DMS114 treated with DMSO at 0.1 percent for 48 hours (cell line): ENCODE results near the gene APP.
"Not testable (repeated sequence)": the region's sequence is repeated elsewhere in the genome, so short reads cannot be mapped to it uniquely, and the experiment has no call there.

ENCODE experiments used
- DNase-seq: peaks from one replicate; lab custom pipeline; 2025; ENCODE audit not compliant: unreplicated experiment; lab: John Stamatoyannopoulos, UW

The APP gene

DNA sequence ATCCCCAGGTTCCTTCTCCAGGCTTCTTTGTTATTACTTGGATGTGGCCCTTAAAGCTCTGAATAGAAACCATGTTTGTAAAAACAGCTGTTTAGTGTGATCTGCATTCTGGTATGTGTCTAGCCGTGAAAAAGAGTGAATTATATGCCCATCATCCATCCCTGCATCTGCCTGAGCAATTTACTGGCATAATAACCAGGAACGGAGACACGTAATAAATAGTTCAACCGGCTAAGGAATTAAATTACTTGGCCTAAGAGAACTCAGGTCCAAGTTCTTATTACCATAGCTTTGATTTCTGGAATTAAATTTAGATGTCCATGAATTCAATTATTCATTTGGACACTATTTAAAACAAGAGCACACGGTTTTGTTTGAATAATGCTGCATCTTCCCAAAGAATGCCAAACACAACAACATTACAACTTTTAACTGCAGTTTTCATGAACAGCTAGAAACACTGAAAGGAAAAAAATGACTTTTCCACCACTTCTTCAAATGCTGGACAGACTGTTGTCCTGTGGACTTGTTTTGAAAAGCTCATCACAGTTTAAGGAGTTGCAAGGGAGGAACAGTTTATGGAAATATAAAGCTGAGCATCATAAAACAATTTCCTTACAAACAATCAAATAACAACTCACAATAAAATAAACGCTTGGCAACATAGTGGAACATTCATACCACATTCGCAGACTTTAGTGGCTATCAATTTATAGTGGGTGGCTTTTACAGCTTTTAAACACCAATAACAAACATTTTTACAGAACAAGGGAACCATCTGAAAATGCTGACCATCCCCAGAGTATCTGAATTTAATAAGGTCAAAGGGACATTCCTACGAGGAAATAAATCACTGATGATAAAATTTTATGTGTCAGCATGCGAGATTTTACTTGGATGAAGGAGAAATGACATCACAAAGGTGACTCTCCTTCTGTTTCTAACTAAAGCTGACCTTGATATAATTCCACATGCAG is 144.7 kb downstream of the APP start:
- no peak for DNase-seq

DNA sequence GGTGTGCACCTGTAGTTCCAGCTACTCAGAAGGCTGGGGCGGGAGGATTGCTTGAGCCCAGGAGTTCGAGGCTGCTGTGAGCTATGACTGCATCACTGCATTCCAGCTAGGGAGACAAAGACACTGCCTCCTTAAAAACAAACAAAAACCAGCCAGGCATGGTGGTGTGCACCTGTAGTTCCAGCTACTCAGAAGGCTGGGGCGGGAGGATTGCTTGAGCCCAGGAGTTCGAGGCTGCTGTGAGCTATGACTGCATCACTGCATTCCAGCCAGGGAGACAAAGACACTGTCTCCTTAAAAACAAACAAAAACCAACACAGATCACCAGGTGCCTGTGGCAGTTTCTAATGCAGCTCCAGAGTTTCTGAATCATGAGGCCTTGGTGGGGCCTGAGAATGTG is 147.2 kb downstream of the APP start:
- not testable (repeated sequence) for DNase-seq

DNA sequence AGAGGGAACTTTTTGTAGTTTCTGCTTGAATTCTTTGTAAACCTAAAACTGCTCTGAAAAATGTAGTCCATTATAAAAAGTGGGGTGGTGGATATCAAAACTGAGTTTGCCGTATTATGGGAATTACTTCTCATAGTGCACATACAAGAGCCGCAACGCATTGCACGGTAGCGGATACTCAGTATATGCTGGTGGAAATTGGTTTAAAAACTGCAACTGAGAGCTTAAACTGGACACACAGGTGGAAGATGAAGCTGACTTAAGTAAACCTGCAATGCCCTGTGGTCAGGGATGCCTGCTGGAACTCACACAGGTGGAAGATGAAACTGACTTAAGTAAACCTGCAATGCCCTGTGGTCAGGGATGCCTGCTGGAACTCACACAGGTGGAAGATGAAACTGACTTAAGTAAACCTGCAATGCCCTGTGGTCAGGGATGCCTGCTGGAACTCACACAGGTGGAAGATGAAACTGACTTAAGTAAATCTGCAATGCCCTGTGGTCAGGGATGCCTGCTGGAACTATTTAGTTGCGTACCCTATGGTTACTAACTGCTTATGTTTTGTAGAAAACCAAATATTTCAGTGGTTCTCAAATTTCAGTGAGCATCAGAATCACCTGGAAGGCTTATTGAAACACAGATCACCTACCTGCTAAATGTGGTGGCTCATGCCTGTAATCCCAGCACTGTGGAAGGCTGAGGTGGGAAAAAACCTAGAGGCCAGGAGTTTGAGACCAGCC is 147.8 kb downstream of the APP start:
- DNase-seq = not testable (repeated sequence)

DNA sequence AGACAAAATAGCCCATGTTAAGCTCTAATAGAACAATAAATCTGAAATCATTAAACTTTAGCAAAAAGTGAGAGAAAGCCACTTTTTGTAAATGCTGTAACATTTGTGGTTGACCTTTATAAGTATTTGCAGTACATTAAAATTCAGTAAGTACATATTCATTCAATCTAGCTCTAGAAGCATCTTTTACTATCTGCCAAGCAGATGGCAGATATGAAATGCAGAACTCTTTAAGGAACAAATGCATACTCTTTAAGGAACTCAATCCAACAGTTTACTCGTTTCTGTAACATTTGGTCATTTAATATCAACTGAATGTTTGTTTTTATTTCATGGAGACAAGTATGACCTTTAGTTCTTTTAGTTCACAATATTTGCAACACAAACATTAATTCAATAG is 150.1 kb downstream of the APP start:
- no peak for DNase-seq

DNA sequence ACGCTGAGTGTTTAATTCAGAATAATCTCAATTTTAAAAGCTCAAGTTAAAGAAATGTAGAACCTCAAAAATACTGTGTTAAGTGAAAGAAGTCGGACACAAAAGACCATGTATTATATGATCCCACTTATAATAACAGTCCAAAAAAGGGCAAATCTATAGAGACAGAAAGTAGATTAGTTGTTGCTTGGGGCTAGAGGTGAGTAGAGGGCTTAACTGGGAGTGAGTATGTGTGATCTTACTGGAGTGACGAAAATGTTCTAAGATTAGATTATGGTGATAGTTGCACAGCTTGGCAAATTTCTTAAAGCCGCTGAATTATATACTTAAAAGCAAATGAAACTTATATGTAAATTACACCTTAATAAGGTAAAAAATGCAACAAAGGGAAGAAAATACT is 150.5 kb downstream of the APP start:
- no peak for DNase-seq

DNA sequence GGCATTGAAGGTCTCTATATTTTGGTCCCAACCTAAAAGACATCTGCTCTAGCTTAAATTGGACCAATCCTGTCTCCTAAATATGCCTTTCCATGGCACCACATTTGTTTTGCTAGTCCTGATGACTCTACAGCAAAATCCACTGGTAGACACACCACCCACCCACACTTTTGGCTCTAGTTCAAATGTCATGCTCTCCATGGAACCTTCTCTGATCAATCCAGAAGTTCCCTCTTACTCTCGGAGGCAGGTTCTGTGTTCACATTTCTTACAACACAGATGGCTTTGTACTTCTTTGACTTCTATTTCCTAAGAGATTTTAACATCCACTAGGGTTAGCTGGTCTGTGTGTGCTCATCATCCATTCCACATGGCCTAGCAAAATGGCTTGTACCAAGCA is 151.3 kb downstream of the APP start:
- no peak for DNase-seq

DNA sequence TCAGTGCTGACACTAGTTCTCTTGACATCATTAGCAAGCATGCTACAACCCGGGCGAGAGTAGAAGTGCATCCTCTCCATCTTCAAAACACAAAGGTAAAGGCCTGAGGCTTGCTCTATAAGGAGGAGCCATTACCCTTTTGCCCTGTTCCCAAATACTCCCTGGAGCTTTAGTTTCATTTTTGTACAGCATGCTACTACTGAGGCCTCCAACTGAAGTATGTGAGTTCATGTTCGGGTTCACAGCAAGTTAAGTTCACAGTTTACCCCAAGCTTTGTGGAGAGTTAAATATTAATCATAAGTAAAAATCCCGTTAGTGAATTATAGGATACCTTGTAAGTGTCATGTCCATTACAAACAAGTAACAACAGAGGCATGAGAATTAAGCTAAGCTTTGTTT is 156.6 kb downstream of the APP start:
- DNase-seq = no peak

DNA sequence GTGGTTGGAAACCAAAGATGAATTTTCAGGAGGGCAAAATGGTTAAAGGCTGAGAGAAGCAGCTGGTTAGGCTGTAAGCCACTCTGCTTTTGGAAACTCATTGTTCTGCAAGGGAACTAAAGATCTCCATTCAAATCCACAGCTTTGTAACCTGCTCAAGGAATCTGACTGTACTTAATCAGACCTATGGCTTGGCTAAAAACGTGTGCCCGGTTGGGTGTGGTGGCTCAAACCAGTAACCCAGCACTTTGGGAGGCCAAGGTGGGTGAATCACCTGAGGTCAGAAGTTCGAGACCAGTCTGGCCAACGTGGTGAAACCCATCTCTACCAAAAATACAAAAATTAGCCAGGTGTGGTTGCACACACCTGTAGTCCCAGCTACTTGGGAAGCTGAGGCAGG is 158.1 kb downstream of the APP start:
- DNase-seq = not testable (repeated sequence)

DNA sequence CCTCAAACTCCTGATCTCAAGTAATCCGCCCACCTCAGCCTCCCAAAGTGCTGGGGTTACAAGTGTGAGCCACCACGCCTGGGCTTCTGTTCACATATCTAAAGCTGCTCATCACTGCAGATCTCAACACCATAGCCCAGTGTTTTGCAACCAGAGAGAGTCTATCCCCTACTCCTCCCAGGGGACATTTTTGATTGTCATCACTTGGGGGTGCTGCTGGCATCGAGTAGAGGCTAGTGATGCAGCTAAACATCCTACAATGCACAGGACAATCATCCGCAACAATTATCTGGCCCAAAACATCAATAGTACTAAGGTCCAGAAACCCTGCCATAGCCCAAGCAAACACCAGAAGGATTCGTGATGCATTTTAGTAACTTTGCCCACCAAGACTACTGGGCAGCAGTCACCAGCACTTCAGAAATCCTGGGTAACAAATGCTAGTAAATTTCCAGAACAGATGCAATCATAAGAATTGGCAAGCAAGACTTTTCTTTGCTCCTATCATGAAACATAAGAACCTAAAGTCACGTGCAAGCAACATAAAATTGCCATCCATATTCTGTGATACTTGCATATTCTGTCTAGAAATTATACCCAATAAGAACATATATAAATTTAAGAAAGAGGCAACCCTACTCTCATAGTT is 159.2 kb downstream of the APP start:
- no peak for DNase-seq

DNA sequence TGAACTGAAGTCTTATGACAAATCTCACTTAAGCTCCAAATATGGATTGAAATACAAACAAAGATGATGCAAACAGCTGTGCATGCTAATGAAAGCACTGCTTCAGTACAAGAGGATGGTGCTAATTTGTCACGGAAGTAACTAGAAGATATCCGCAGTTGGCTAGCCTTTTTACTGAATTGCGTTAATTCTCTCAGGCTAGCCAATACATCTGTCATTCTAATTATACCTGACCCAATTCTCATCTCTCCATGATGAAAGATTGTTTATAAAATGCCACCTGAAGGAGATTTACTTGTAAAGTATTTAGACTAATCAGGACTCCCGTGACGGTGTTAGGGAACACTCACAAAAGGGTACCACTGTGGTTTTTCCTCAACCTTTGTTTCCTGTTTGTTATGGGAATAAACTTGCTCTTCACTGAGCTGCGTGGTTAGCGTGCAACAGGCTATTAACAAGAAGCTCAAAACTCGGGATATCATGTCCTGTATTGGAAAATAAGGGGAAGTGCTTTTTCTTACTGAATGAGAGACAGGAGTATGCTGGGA is 162.5 kb downstream of the APP start:
- no peak for DNase-seq

DNA sequence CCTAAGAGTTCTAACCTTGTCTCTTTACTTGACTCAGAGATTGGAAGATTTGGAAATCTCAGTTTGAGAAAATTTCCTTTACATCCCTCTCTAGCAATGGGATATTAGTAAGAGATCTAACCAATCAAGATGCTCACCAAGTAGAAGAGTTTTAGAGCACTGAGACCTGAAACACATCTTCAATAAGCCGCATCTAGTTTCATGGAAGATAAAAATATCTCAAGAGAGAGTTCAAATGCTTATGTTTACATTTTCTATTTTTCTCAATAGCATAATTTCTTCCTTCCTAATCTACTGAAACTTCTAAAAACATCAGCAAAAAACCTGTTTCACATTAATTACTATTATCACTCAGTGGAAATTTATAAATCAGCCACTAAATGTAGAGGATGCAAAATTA is 165.1 kb downstream of the APP start:
- no peak for DNase-seq

DNA sequence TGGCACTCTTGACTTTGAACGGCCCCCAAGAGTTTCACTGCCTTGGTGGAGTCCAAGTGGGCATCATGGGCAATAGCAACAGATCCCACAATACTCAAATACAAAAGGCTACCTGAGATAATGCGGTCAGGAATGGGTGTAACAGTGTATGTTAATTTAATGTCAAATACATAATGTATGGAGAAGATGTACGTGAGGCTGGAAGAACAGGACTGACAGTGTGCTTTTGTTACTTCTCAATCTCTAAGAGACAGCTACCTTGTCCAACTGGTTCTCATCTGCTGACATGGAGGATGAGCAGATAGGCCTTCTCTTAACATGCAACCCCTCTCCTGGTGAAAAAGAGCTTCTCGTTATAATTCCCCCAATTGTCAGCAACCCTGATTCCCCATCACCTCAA is 167.2 kb downstream of the APP start:
- DNase-seq = no peak

DNA sequence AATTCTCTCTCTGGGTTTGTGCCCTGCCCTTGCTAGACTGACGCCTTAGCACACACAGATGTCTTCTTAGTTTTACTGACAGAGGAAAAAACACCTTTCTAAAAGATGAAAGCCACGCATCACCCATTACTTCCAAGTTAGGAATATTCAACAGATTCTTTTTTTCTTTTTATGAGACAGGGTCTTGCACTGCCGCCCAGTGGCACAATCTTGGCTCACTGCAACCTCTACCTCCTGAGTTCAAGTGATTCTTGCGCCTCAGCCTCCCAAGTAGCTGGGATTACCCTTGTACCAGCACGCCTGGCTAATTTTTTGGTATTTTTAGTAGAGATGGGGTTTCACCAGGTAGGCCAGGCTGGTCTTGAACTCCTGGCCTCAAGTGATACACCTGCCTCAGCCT is 169.2 kb downstream of the APP start:
- DNase-seq = no peak

DNA sequence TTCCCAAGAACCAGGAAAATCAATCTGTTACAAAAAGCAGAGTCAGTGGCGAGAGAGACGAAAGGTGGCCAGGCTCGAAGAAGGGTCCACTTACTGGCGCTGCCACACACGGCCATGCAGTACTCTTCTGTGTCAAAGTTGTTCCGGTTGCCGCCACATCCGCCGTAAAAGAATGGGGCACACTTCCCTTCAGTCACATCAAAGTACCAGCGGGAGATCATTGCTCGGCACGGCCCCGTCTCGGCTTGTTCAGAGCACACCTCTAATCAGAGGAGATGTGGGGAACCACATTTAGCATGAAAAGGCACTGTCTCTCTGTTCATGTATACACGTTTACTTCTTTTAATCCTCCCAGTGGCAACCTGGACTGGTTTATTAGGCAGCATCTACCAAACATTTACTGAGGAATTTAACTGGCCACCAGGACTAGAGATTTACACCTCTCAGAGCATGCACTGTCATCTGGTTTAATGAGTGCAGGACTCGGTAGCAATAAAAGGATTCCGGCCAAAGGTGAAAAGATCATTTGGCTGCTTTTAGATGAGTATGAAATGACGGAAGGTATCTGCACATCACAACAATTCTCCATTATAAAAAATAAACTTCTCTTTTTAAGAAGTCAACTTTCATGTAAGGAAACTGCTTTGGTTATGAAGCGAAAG is 170.5 kb downstream of the APP start:
- DNase-seq = no peak

DNA sequence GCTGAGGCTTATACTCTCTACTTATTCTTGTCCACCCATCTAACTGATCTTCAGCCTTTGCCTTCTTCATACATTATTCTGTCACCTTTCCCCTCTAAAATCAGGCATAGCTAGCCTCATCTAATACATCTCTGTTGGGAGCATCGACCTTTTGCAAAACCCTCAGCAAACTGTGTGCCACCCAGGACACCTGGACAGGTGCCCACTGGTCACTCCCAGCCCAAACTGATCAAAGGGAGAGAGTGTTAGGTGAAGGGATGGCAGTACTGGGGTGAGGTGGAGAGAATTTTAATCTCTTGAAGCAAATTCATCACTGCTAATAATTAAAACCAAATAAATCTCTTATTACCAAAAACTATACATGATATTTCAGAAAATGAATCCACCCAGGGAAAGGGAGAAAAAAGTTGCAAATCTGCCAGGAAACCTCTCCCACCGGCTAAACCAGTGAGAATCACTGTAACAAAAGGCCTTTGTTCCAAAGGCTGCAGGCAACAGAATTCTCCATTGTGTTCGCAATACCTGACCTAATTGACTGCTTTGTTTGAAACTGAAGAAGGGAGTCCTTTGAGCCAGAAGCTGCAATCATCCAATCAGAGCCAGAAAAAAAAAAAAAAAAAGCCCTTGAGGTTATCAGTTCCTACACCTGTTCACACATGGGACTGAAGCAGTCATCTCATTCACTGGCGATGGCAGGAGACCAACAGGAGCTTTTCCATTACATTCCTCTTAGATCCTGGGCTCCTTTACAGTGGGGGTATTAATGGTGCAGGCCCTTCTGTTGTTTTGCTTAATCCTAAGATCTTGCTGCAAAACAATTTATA is 172.6 kb downstream of the APP start:
- no peak for DNase-seq

DNA sequence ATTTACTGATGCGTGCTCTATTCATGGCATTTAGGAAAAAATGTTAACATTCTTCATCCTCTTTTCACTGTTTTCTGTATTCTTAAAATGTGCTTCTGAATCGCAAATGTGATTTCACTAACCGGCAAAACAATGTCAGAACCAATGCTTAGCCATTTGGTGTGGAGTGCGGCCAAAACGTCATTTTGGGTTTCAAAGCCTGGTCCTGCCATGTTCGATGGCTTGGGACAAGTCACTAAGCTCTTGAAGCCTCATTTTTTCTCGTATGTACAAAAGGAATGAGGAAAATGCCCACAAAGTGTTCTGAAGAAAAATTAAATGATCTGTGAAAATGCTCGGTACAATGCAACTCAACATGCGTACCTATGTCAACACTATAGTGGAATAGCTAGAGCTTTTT is 175.3 kb downstream of the APP start:
- no peak for DNase-seq

DNA sequence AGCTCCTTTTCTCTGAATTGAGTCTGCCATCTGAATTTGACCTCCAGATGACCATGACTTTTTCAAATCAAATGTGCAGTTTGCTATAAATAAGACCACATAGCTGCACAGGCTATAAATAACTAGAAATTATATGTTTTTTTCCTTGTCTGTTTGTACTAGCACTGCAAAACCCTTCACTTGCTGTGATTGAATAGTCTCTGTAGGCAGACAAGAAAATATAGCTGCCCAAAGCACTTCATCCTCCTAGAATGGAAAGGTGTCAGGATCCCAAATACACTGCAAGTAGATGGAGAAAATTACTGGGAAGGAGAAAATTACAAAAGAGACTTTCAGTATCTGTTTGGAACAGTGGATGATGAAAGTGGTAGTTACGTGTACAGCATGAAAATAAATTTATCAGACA is 175.8 kb downstream of the APP start:
- DNase-seq = no peak

DNA sequence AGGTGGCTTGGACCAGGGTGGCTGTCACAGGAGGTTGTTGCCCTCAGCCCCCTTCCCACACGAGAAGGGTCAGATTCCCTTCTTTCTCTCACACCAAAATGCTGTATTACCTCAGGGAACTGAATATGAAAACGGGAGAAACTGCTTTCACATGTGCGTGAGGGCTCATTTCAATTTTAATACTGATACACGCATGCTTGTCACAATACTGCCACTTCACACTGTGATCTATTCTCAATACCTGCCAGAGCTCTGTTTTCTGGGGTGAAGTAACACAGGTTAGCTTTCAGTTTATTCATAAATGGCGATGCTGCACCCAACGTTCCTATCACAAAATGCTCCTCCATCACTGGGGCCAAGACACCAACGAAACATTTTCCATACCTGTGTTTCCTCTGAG is 181.8 kb downstream of the APP start:
- no peak for DNase-seq

DNA sequence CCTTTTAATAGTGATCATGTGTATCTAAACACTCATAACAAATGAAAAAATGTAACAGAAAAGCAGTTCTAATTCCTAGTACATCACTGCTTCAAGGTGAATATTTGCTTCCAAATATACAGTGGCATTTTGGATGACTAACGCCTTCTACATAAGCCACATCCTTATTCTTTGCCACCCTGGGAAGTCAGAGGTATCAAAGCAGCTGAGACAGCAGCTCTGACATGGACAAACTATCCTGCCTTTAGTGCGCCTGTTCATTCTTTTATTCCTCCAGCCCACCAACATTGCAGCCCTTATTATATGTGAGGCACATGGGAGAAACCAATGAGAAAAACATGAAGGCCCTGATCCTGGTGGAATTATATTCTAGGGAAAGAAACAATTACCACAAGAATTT is 183.0 kb downstream of the APP start:
- no peak for DNase-seq

DNA sequence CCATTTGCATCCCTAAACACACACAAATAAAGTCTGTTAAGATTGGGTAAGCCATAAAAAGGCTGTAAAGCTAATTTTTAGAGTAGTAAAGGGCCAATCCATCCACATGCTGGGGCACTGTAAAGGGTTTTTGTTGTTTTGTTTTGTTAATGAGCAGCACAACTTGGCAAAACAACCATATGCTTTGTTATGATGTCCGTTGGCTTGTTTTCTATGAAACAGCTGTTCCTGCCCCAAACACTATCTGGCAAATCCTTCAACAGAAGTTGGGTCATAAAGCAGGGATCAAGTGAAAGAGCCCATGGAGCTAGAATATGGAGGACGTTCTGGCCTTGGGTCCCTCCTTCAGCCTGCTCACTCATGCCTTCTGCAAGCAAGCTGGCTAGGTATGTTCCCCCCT is 183.6 kb downstream of the APP start:
- DNase-seq = no peak
